Trophoblast cell (in vitro differentiated cells and primary cell): Measurements from ENCODE around the gene TBL1XR1.

ENCODE experiments used
- DNase-seq, 2 donors: peaks; one replicate each; pipeline ENCODE4 v3.0.0-alpha.2; 2016
- H2AFZ ChIP-seq: 2 replicates; pipeline ENCODE4 v1.6.1; 2013; ENCODE audit warnings: low read length, moderate library complexity, mild to moderate bottlenecking; ENCODE audit not compliant: insufficient read depth, poor library complexity
- H2AK5ac ChIP-seq: 2 replicates; pipeline ENCODE4 v1.6.1; 2013; ENCODE audit warnings: mild to moderate bottlenecking, low read length
- H2BK120ac ChIP-seq: 2 replicates; pipeline ENCODE4 v1.6.1; 2013; ENCODE audit warnings: low read length, mild to moderate bottlenecking, moderate library complexity; ENCODE audit not compliant: insufficient read depth, poor library complexity
- H2BK12ac ChIP-seq: 2 replicates; pipeline ENCODE4 v1.6.1; 2013; ENCODE audit warnings: mild to moderate bottlenecking, low read length, moderate library complexity
- H2BK5ac ChIP-seq: 2 replicates; pipeline ENCODE4 v1.6.1; 2013; ENCODE audit warnings: low read length, low read depth, moderate library complexity, mild to moderate bottlenecking; ENCODE audit not compliant: poor library complexity
- H3K14ac ChIP-seq: 2 replicates; pipeline ENCODE4 v1.6.1; 2013; ENCODE audit warnings: mild to moderate bottlenecking, low read length
- H3K18ac ChIP-seq: 2 replicates; pipeline ENCODE4 v1.6.1; 2013; ENCODE audit warnings: mild to moderate bottlenecking, low read length
- H3K23ac ChIP-seq: 2 replicates; pipeline ENCODE4 v1.6.1; 2013; ENCODE audit warnings: low read length
- H3K27ac ChIP-seq: 2 replicates; pipeline ENCODE4 v1.5.1; 2013; ENCODE audit warnings: low read depth, mild to moderate bottlenecking, inconsistent platforms, low read length, moderate library complexity
- H3K27me3 ChIP-seq: 2 replicates; pipeline ENCODE4 v1.6.1; 2013; ENCODE audit warnings: inconsistent platforms, mild to moderate bottlenecking, low read length, moderate library complexity; ENCODE audit not compliant: insufficient read depth
- H3K36me3 ChIP-seq, 2 experiments: 1 replicate in 1 of 2; 2 replicates in 1 of 2; pipeline ENCODE4 v1.6.1; 2013; ENCODE audit warnings: low read length in 2 of 2, mild to moderate bottlenecking in 2 of 2, moderate library complexity in 1 of 2; ENCODE audit not compliant: insufficient read depth in 2 of 2, control insufficient read depth in 1 of 2
- H3K4ac ChIP-seq: 2 replicates; pipeline ENCODE4 v1.6.1; 2013; ENCODE audit warnings: low read depth, mild to moderate bottlenecking, low read length, moderate library complexity
- H3K4me1 ChIP-seq, 2 experiments: 1 replicate in 1 of 2; 2 replicates in 1 of 2; pipeline ENCODE4 v1.6.1; 2013; ENCODE audit warnings: low read length in 2 of 2, mild to moderate bottlenecking in 2 of 2, moderate library complexity in 1 of 2; ENCODE audit not compliant: insufficient read depth in 2 of 2, control insufficient read depth in 1 of 2
- H3K4me2 ChIP-seq: 2 replicates; pipeline ENCODE4 v1.6.1; 2013; ENCODE audit warnings: inconsistent platforms, mild to moderate bottlenecking, low read length, moderate library complexity
- H3K4me3 ChIP-seq: 2 replicates; pipeline ENCODE4 v1.5.1; 2013; ENCODE audit warnings: mild to moderate bottlenecking, low read depth, low read length, inconsistent platforms
- H3K79me1 ChIP-seq: one replicate; pipeline ENCODE4 v1.6.1; 2013; ENCODE audit warnings: low read length
- H3K79me2 ChIP-seq: 2 replicates; pipeline ENCODE4 v1.6.1; 2013; ENCODE audit warnings: low read length, mild to moderate bottlenecking; ENCODE audit not compliant: control insufficient read depth, insufficient read depth, poor library complexity
- H3K9ac ChIP-seq: 2 replicates; pipeline ENCODE4 v1.6.1; 2013; ENCODE audit warnings: mild to moderate bottlenecking, low read length
- H3K9me3 ChIP-seq: 2 replicates; pipeline ENCODE4 v1.6.1; 2013; ENCODE audit warnings: low read depth, mild to moderate bottlenecking, control low read depth, inconsistent platforms, low read length; ENCODE audit not compliant: insufficient read depth
- H4K12ac ChIP-seq: 2 replicates; pipeline ENCODE4 v1.6.1; 2013; ENCODE audit warnings: low read depth, mild to moderate bottlenecking, low read length, moderate library complexity
- H4K8ac ChIP-seq: 2 replicates; pipeline ENCODE4 v1.6.1; 2013; ENCODE audit warnings: low read depth, mild to moderate bottlenecking, low read length, moderate library complexity
- H4K91ac ChIP-seq: one replicate; pipeline ENCODE4 v1.6.1; 2013; ENCODE audit warnings: low read depth, mild to moderate bottlenecking, low read length, moderate library complexity
- WGBS: extraction: QIAGEN DNeasy Blood & Tissue Kit; methylation state at CpG from one replicate; pipeline ENCODE4 v1.1.7; 2013; ENCODE audit warnings: missing lambda C conversion rate; ENCODE audit not compliant: insufficient read length, insufficient coverage; ENCODE audit errors: extremely low coverage; 5-methylcytosine and 5-hydroxymethylcytosine counted together

Gene TBL1XR1

GRCh38 chr3:177109688-177110330 lies 87.5 kb downstream of the TBL1XR1 start:
- Histone ChIP-seq H3K27me3 (no peaks in the 10 kb centered on the region), H3K14ac (no peak overlapping the region)

GRCh38 chr3:177108648-177109047 lies 88.6 kb downstream of the TBL1XR1 start:
- DNase-seq = no peak
- Histone ChIP-seq H4K91ac (no peak overlapping the region), H3K4me1 (peaks cover 0 to 2% of the 10 kb centered on the region in 2 experiments), H2BK5ac (no peak overlapping the region), H3K14ac (no peak overlapping the region), H3K27ac (no peak overlapping the region), H3K79me1 (no peaks in the 10 kb centered on the region), H4K12ac (no peak overlapping the region), H3K23ac (no peak overlapping the region), H3K9ac (no peak overlapping the region), H3K18ac (no peak overlapping the region), H3K27me3 (no peaks in the 10 kb centered on the region), H4K8ac (no peak overlapping the region), H2AK5ac (no peak overlapping the region), H3K4me2 (no peak overlapping the region), H3K79me2 (peaks cover 6% of the 10 kb centered on the region), H2AFZ (no peak overlapping the region), H2BK12ac (no peak overlapping the region), H3K9me3 (no peaks in the 10 kb centered on the region), H3K4me3 (no peak overlapping the region), H3K4ac (no peak overlapping the region), H2BK120ac (no peak overlapping the region), H3K36me3 (no peaks in the 10 kb centered on the region)
- WGBS = no CpG with 5 or more reads among the region's 2 CpGs

More at GRCh38 chr3:177109688-177110330, 87.5 kb downstream of the TBL1XR1 start:
- H3K79me1 ChIP-seq = no peaks in the 10 kb centered on the region
- no peaks in the 10 kb centered on the region for H3K9me3 ChIP-seq
- H2BK120ac ChIP-seq = no peak overlapping the region
- no peak overlapping the region for H4K8ac ChIP-seq
- no peak overlapping the region for H2BK12ac ChIP-seq
- H3K27ac ChIP-seq = no peak overlapping the region
- no peak overlapping the region for H3K9ac ChIP-seq
- no peak overlapping the region for H3K23ac ChIP-seq
- H3K4me2 ChIP-seq = no peak overlapping the region
- no peak overlapping the region for H4K12ac ChIP-seq
- peaks cover 9% of the 10 kb centered on the region for H3K79me2 ChIP-seq
- H3K4ac ChIP-seq = peak overlapping the region; percentile 79
- WGBS = no CpG with 5 or more reads among the region's 5 CpGs
- H2BK5ac ChIP-seq = no peak overlapping the region
- H3K36me3 ChIP-seq = peaks cover 0 to 2% of the 10 kb centered on the region in 2 experiments
- H3K18ac ChIP-seq = no peak overlapping the region
- H2AK5ac ChIP-seq = no peak overlapping the region
- DNase-seq = no peak
- H4K91ac ChIP-seq = no peak overlapping the region
- H3K4me1 ChIP-seq = peaks cover 0 to 2% of the 10 kb centered on the region in 2 experiments
- H2AFZ ChIP-seq = no peak overlapping the region
- no peak overlapping the region for H3K4me3 ChIP-seq

- Histone ChIP-seq H3K9me3 (no peaks in the 10 kb centered on the region), H3K4me1 (peaks cover 0 to 3% of the 10 kb centered on the region in 2 experiments), H2AFZ (no peak overlapping the region), H4K8ac (no peak overlapping the region), H2BK5ac (no peak overlapping the region), H3K4me2 (no peak overlapping the region), H4K12ac (no peak overlapping the region), H3K4ac (no peak overlapping the region), H3K18ac (no peak overlapping the region), H3K23ac (no peak overlapping the region), H3K79me2 (peaks cover 6% of the 10 kb centered on the region), H3K9ac (no peak overlapping the region), H3K14ac (no peak overlapping the region), H3K36me3 (no peaks in the 10 kb centered on the region), H3K27ac (no peak overlapping the region), H3K4me3 (no peak overlapping the region), H3K79me1 (no peaks in the 10 kb centered on the region), H4K91ac (no peak overlapping the region), H3K27me3 (no peaks in the 10 kb centered on the region), H2AK5ac (no peak overlapping the region), H2BK12ac (no peak overlapping the region), H2BK120ac (no peak overlapping the region)
- no peak for DNase-seq
- WGBS = no CpG with 5 or more reads among the region's 6 CpGs
Observed at GRCh38 chr3:177107461-177108239, 89.6 kb downstream of the TBL1XR1 start.

GRCh38 chr3:177106594-177106993 lies 90.7 kb downstream of the TBL1XR1 start:
- H2BK120ac ChIP-seq = no peak overlapping the region
- no peak overlapping the region for H3K9ac ChIP-seq
- no peak overlapping the region for H3K14ac ChIP-seq
- H3K9me3 ChIP-seq = no peaks in the 10 kb centered on the region
- H3K27me3 ChIP-seq = no peaks in the 10 kb centered on the region
- H3K27ac ChIP-seq = no peak overlapping the region
- H3K36me3 ChIP-seq = no peaks in the 10 kb centered on the region
- no peak overlapping the region for H3K23ac ChIP-seq
- no peak overlapping the region for H2BK12ac ChIP-seq
- WGBS = no CpG with 5 or more reads among the region's 3 CpGs
- no peak overlapping the region for H2AFZ ChIP-seq
- H4K12ac ChIP-seq = no peak overlapping the region
- no peak for DNase-seq
- no peak overlapping the region for H3K18ac ChIP-seq
- no peak overlapping the region for H3K4ac ChIP-seq
- H2AK5ac ChIP-seq = no peak overlapping the region
- peaks cover 4% of the 10 kb centered on the region for H3K79me2 ChIP-seq
- peaks cover 0 to 5% of the 10 kb centered on the region in 2 experiments for H3K4me1 ChIP-seq
- no peak overlapping the region for H4K91ac ChIP-seq
- H3K79me1 ChIP-seq = no peaks in the 10 kb centered on the region
- H3K4me3 ChIP-seq = no peak overlapping the region
- no peak overlapping the region for H3K4me2 ChIP-seq
- no peak overlapping the region for H2BK5ac ChIP-seq
- H4K8ac ChIP-seq = no peak overlapping the region
